Measurements from ENCODE around the gene EDA2R. TPM values are rescaled to one million over a fixed set of nuclear protein-coding genes. Genes with fewer than 3 reads are reported as not detected.

The EDA2R gene
- polyA plus RNA-seq, 1 donor (not counting 4 experiments of a cell fraction or from before 2014, with no cell fraction given): 3.7 TPM

- no peak overlapping the region for H3K4me2 ChIP-seq (ENCODE audit: control insufficient read depth, extremely low read depth, insufficient read depth, low read depth, low read length)
- H3K27me3 ChIP-seq (ENCODE audit: control insufficient read depth, extremely low read depth, insufficient read depth, low read length): no peaks in the 10 kb centered on the region
- no peak for DNase-seq (ENCODE audit: low read depth, low spot score)
- no peaks in the 10 kb centered on the region for H4K20me1 ChIP-seq (ENCODE audit: control insufficient read depth, extremely low read depth, insufficient read depth, low read length)
- H3K4me3 ChIP-seq (ENCODE audit: control insufficient read depth in 2 of 3, extremely low read depth in 1 of 3, insufficient read depth in 2 of 3, low read depth in 1 of 3, low read length in 3 of 3): no peak overlapping the region
- no peaks in the 10 kb centered on the region for H3K36me3 ChIP-seq (ENCODE audit: control insufficient read depth in 2 of 2, extremely low read depth in 1 of 2, insufficient read depth in 2 of 2, low read length in 2 of 2)
- H3K27ac ChIP-seq (ENCODE audit: control insufficient read depth, insufficient read depth, low read length): no peak overlapping the region
- H3K9me3 ChIP-seq (ENCODE audit: control insufficient read depth, low read depth, low read length): no peaks in the 10 kb centered on the region
- dilution Hi-C loops (cut with MboI; ENCODE audit: extremely low pct_ligation_motif_present, low sequenced_read_pairs): no loop called here
- H2AFZ ChIP-seq (ENCODE audit: control insufficient read depth, low read length): no peak overlapping the region
- FAIRE-seq: no peak
- no peaks in the 10 kb centered on the region for H3K4me1 ChIP-seq (ENCODE audit: control insufficient read depth, extremely low read depth, insufficient read depth, low read length)
- H3K79me2 ChIP-seq (ENCODE audit: control insufficient read depth, insufficient read depth, low read length): no peaks in the 10 kb centered on the region
- H3K9me1 ChIP-seq (ENCODE audit: control insufficient read depth, extremely low read depth, insufficient read depth, low read length): no peaks in the 10 kb centered on the region
- no peak overlapping the region for H3K9ac ChIP-seq (ENCODE audit: control insufficient read depth, extremely low read depth, insufficient read depth, low read length)
- TF ChIP-seq CTCF (optimal IDR thresholded peaks at IDR 0.05 in 1 of 3, IDR thresholded peaks at IDR 0.05 in 1 of 3, conservative IDR thresholded peaks at IDR 0.05 in 1 of 3; ENCODE audit: extremely low read depth in 1 of 3, insufficient read depth in 2 of 3, low read length in 3 of 3) (peak in 1 of 3 experiments; percentile 3), EZH2 (IDR thresholded peaks at IDR 0.05; ENCODE audit: low read length) (no peak)
Measured at GRCh38 chrX:66602381-66602938, 36.4 kb downstream of the EDA2R start.

- Histone ChIP-seq H3K4me2 (ENCODE audit: control insufficient read depth, extremely low read depth, insufficient read depth, low read depth, low read length) (no peak overlapping the region), H4K20me1 (ENCODE audit: control insufficient read depth, extremely low read depth, insufficient read depth, low read length) (no peaks in the 10 kb centered on the region), H3K9me1 (ENCODE audit: control insufficient read depth, extremely low read depth, insufficient read depth, low read length) (no peaks in the 10 kb centered on the region), H3K79me2 (ENCODE audit: control insufficient read depth, insufficient read depth, low read length) (no peaks in the 10 kb centered on the region), H3K9me3 (ENCODE audit: control insufficient read depth, low read depth, low read length) (no peaks in the 10 kb centered on the region), H3K9ac (ENCODE audit: control insufficient read depth, extremely low read depth, insufficient read depth, low read length) (no peak overlapping the region), H3K36me3 (ENCODE audit: control insufficient read depth in 2 of 2, extremely low read depth in 1 of 2, insufficient read depth in 2 of 2, low read length in 2 of 2) (no peaks in the 10 kb centered on the region), H3K4me1 (ENCODE audit: control insufficient read depth, extremely low read depth, insufficient read depth, low read length) (no peaks in the 10 kb centered on the region), H3K27ac (ENCODE audit: control insufficient read depth, insufficient read depth, low read length) (no peak overlapping the region), H3K27me3 (ENCODE audit: control insufficient read depth, extremely low read depth, insufficient read depth, low read length) (no peaks in the 10 kb centered on the region), H3K4me3 (ENCODE audit: control insufficient read depth in 2 of 3, extremely low read depth in 1 of 3, insufficient read depth in 2 of 3, low read depth in 1 of 3, low read length in 3 of 3) (no peak overlapping the region), H2AFZ (ENCODE audit: control insufficient read depth, low read length) (no peak overlapping the region)
- FAIRE-seq: no peak
- dilution Hi-C loops (cut with MboI; ENCODE audit: extremely low pct_ligation_motif_present, low sequenced_read_pairs): no loop called here
- DNase-seq (ENCODE audit: low read depth, low spot score): no peak
- TF ChIP-seq CTCF (optimal IDR thresholded peaks at IDR 0.05 in 1 of 3, IDR thresholded peaks at IDR 0.05 in 1 of 3, conservative IDR thresholded peaks at IDR 0.05 in 1 of 3; ENCODE audit: extremely low read depth in 1 of 3, insufficient read depth in 2 of 3, low read length in 3 of 3) (no peak), EZH2 (IDR thresholded peaks at IDR 0.05; ENCODE audit: low read length) (no peak)
Measured at GRCh38 chrX:66601522-66601921, 37.4 kb downstream of the EDA2R start.
